ENCODE measurements around the gene COL4A1. TPM values are rescaled to one million over a fixed set of nuclear protein-coding genes. Genes with fewer than 3 reads are reported as not detected.

Gene COL4A1
- total RNA-seq, 2 donors from 2014 or later, result 27.0 to 97.0 TPM

- DNase-seq, result no peak
- Histone ChIP-seq H3K27ac (no peak overlapping the region), H3K36me3 (no peaks in the 10 kb centered on the region), H3K9ac (ENCODE audit: low read depth in 2 of 2, low read length in 2 of 2) (no peak overlapping the region), H3K27me3 (no peaks in the 10 kb centered on the region), H3K4me3 (no peak overlapping the region), H3K4me1 (no peaks in the 10 kb centered on the region), H3K9me3 (no peaks in the 10 kb centered on the region)
- intact Hi-C loops (cut with DNase I), result no loop called here
- no peak for TF ChIP-seq CTCF (IDR thresholded peaks at IDR 0.05)
These were observed 129.2 kb downstream of the COL4A1 start for GRCh38 chr13:110177790-110178189.

GRCh38 chr13:110176431-110176830 is 130.5 kb downstream of the COL4A1 start:
- Histone ChIP-seq H3K4me1 (no peaks in the 10 kb centered on the region), H3K27ac (no peak overlapping the region), H3K36me3 (no peaks in the 10 kb centered on the region), H3K9me3 (no peaks in the 10 kb centered on the region), H3K27me3 (no peaks in the 10 kb centered on the region), H3K9ac (ENCODE audit: low read depth in 2 of 2, low read length in 2 of 2) (no peak overlapping the region), H3K4me3 (no peak overlapping the region)
- TF ChIP-seq CTCF (IDR thresholded peaks at IDR 0.05), result no peak
- no peak for DNase-seq
- intact Hi-C loops (cut with DNase I), result no loop called here

- no peaks in the 10 kb centered on the region for H3K36me3 ChIP-seq
- no peak for DNase-seq
- no peak overlapping the region for H3K27ac ChIP-seq
These were observed 133.6 kb downstream of the COL4A1 start for GRCh38 chr13:110173247-110173818.

GRCh38 chr13:110170882-110171281 is 136.1 kb downstream of the COL4A1 start:
- no peak for DNase-seq
- no peak for TF ChIP-seq CTCF (IDR thresholded peaks at IDR 0.05)
- Histone ChIP-seq H3K36me3 (no peaks in the 10 kb centered on the region), H3K27ac (no peak overlapping the region), H3K4me1 (no peaks in the 10 kb centered on the region), H3K27me3 (no peaks in the 10 kb centered on the region), H3K4me3 (no peak overlapping the region), H3K9ac (ENCODE audit: low read depth in 2 of 2, low read length in 2 of 2) (no peak overlapping the region), H3K9me3 (no peaks in the 10 kb centered on the region)
- intact Hi-C loops (cut with DNase I), result no loop called here

More at GRCh38 chr13:110173247-110173818, 133.6 kb downstream of the COL4A1 start:
- Histone ChIP-seq H3K4me3 (no peak overlapping the region), H3K9me3 (no peaks in the 10 kb centered on the region), H3K9ac (ENCODE audit: low read depth in 2 of 2, low read length in 2 of 2) (no peak overlapping the region), H3K27me3 (no peaks in the 10 kb centered on the region), H3K4me1 (no peaks in the 10 kb centered on the region)
- TF ChIP-seq CTCF (IDR thresholded peaks at IDR 0.05), result no peak
- intact Hi-C loops (cut with DNase I), result no loop called here

GRCh38 chr13:110170020-110170790 is 136.8 kb downstream of the COL4A1 start:
- Histone ChIP-seq H3K9me3 (no peaks in the 10 kb centered on the region), H3K9ac (ENCODE audit: low read depth in 2 of 2, low read length in 2 of 2) (no peak overlapping the region), H3K27me3 (no peaks in the 10 kb centered on the region), H3K4me3 (no peak overlapping the region), H3K36me3 (no peaks in the 10 kb centered on the region), H3K4me1 (no peaks in the 10 kb centered on the region), H3K27ac (no peak overlapping the region)
- no peak for TF ChIP-seq CTCF (IDR thresholded peaks at IDR 0.05)
- intact Hi-C loops (cut with DNase I), result no loop called here
- no peak for DNase-seq

Measured in colonic mucosa (tissue), 4 donors.